Gastroesophageal sphincter (tissue), 3 donors: ENCODE data around the gene DPM2.
A peak's percentile ranks its signal among the peaks of the same experiment; 100 is the strongest.

ENCODE experiments used
- POLR2A ChIP-seq, 2 donors: fragments of 450-650 bp; IDR thresholded peaks; one replicate each; pipeline ENCODE4 v1.6.1; 2017; ENCODE audit warnings: antibody characterized with exemption in 2 of 2, mild to moderate bottlenecking in 2 of 2, moderate library complexity in 1 of 2
- POLR2AphosphoS5 ChIP-seq: sonication (generic); formaldehyde crosslinking; IDR thresholded peaks from one replicate; pipeline ENCODE4 v1.6.1; 2017; ENCODE audit warnings: antibody characterized with exemption
- TF ChIP-seq, protein P1 (sequence below), 4 experiments: fragments of 200-600 bp in 2 of 4; fragments of 450-650 bp in 2 of 4; sonication (generic) in 1 of 4; IDR thresholded peaks; one replicate each; pipeline ENCODE4 v1.5.1; 2017 to 2019; ENCODE audit warnings: antibody characterized with exemption in 4 of 4, mild to moderate bottlenecking in 2 of 4, moderate library complexity in 2 of 4

DNA sequence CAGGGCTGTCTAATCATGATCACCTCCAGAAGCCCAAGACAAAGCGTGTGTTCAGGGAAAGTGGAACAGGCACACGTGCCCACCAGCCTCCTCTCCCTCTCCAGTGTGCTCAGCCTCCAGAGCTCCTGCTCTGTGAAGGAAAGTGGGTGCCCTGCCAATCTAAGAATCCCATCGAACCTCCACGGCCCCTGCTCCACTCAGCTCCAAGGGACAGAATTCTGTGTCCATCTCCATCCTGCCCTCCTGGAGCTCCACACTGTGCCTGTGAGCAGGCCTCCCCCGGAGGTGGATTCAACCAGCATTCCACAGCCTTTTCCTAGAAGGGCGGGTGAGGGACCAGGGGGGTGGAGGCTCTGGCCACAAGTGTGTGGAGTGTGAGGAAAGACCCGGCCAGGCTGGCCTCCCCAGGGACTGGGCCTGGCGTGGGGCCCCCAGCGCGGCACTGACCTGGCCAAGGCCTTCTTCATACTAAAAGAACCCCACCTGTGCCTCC is 37.2 kb upstream of the DPM2 start:
- TF ChIP-seq POLR2AphosphoS5 (peak; percentile 29), POLR2A (IDR thresholded peaks at IDR 0.05) (no peak)
- TF ChIP-seq, protein P1, sequence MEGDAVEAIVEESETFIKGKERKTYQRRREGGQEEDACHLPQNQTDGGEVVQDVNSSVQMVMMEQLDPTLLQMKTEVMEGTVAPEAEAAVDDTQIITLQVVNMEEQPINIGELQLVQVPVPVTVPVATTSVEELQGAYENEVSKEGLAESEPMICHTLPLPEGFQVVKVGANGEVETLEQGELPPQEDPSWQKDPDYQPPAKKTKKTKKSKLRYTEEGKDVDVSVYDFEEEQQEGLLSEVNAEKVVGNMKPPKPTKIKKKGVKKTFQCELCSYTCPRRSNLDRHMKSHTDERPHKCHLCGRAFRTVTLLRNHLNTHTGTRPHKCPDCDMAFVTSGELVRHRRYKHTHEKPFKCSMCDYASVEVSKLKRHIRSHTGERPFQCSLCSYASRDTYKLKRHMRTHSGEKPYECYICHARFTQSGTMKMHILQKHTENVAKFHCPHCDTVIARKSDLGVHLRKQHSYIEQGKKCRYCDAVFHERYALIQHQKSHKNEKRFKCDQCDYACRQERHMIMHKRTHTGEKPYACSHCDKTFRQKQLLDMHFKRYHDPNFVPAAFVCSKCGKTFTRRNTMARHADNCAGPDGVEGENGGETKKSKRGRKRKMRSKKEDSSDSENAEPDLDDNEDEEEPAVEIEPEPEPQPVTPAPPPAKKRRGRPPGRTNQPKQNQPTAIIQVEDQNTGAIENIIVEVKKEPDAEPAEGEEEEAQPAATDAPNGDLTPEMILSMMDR (IDR thresholded peaks at IDR 0.05): no peak
